ENCODE data around the gene CDK12. TPM values are rescaled to one million over a fixed set of nuclear protein-coding genes. Genes with fewer than 3 reads are reported as not detected.

The CDK12 gene
- total and polyA plus RNA-seq, 4 donors = 7.5 to 30.3 (median 15.0) TPM

GRCh38 chr17:39530513-39530912 is 69.2 kb downstream of the CDK12 start:
- no peak overlapping the region for H3K9ac ChIP-seq (ENCODE audit: low read depth in 1 of 2, low read length in 2 of 2)
- no peak overlapping the region for H3K27ac ChIP-seq (ENCODE audit: low read depth in 1 of 2, low read length in 2 of 2)
- H3K27me3 ChIP-seq (ENCODE audit: control insufficient read depth in 4 of 4, insufficient read depth in 4 of 4, low read length in 3 of 4) = no peaks in the 10 kb centered on the region
- no peak for DNase-seq (ENCODE audit: low spot score)
- no peaks in the 10 kb centered on the region for H3K4me1 ChIP-seq (ENCODE audit: control insufficient read depth in 4 of 4, insufficient read depth in 4 of 4, low read length in 3 of 4)
- no peaks in the 10 kb centered on the region for H3K9me3 ChIP-seq (ENCODE audit: control insufficient read depth in 4 of 4, low read length in 3 of 4)
- H3K36me3 ChIP-seq (ENCODE audit: control insufficient read depth in 4 of 4, insufficient read depth in 3 of 4, low read depth in 1 of 4, low read length in 3 of 4) = peaks cover 7 to 41% (median 30%) of the 10 kb centered on the region in 4 donors
- WGBS = 88% methylated on average over 10 of the region's 10 CpGs
- no peak overlapping the region for H3K4me3 ChIP-seq (ENCODE audit: low read depth in 1 of 3, low read length in 3 of 3)
- TF ChIP-seq REST (IDR thresholded peaks at IDR 0.05) (no peak), NR2F2 (IDR thresholded peaks at IDR 0.05) (no peak), FOXA1 (IDR thresholded peaks at IDR 0.05) (no peak), ATF3 (IDR thresholded peaks at IDR 0.05) (no peak), YY1 (IDR thresholded peaks at IDR 0.05) (no peak), EGR1 (IDR thresholded peaks at IDR 0.05; ENCODE audit: low read depth in 2 of 2) (no peak), JUND (IDR thresholded peaks at IDR 0.05) (no peak), ZBTB33 (IDR thresholded peaks at IDR 0.05) (no peak), HNF4A (conservative IDR thresholded peaks at IDR 0.05) (no peak), RXRA (IDR thresholded peaks at IDR 0.05) (no peak), MAX (IDR thresholded peaks at IDR 0.05) (no peak)

GRCh38 chr17:39531252-39531651 is 70.0 kb downstream of the CDK12 start:
- Histone ChIP-seq H3K27ac (ENCODE audit: low read depth in 1 of 2, low read length in 2 of 2) (no peak overlapping the region), H3K27me3 (ENCODE audit: control insufficient read depth in 4 of 4, insufficient read depth in 4 of 4, low read length in 3 of 4) (no peaks in the 10 kb centered on the region), H3K9ac (ENCODE audit: low read depth in 1 of 2, low read length in 2 of 2) (no peak overlapping the region), H3K4me1 (ENCODE audit: control insufficient read depth in 4 of 4, insufficient read depth in 4 of 4, low read length in 3 of 4) (no peaks in the 10 kb centered on the region), H3K36me3 (ENCODE audit: control insufficient read depth in 4 of 4, insufficient read depth in 3 of 4, low read depth in 1 of 4, low read length in 3 of 4) (peaks cover 4 to 36% (median 24%) of the 10 kb centered on the region in 4 donors), H3K4me3 (ENCODE audit: low read depth in 1 of 3, low read length in 3 of 3) (no peak overlapping the region), H3K9me3 (ENCODE audit: control insufficient read depth in 4 of 4, low read length in 3 of 4) (no peaks in the 10 kb centered on the region)
- TF ChIP-seq EGR1 (IDR thresholded peaks at IDR 0.05; ENCODE audit: low read depth in 2 of 2) = no peak
- no peak for TF ChIP-seq GABPA (IDR thresholded peaks at IDR 0.05 in 1 of 2, conservative IDR thresholded peaks at IDR 0.05 in 1 of 2)
- TF ChIP-seq ZBTB33 (IDR thresholded peaks at IDR 0.05) = no peak
- TF ChIP-seq MAX (IDR thresholded peaks at IDR 0.05) = no peak
- no peak for TF ChIP-seq TAF1 (conservative IDR thresholded peaks at IDR 0.05)
- 80% methylated on average over 6 of the region's 6 CpGs for WGBS
- DNase-seq (ENCODE audit: low spot score) = no peak

All from liver (tissue), 9 donors.